KOPT-K1 (cell line): ENCODE measurements around the gene EGFR.

Experiments
- H3K27ac ChIP-seq: fragments of 200-600 bp; sonication (generic); 2 replicates; pipeline ENCODE4 v1.5.1; 2016; ENCODE audit warnings: antibody characterized with exemption, mild to moderate bottlenecking, low read depth, low read length; ENCODE audit not compliant: poor library complexity, severe bottlenecking
- H3K36me3 ChIP-seq: fragments of 200-600 bp; sonication (generic); 2 replicates; pipeline ENCODE4 v1.5.1; 2017; ENCODE audit warnings: antibody characterized with exemption, mild to moderate bottlenecking, low read length, moderate library complexity; ENCODE audit not compliant: insufficient read depth
- H3K9me3 ChIP-seq: fragments of 200-600 bp; sonication (generic); 2 replicates; pipeline ENCODE4 v1.5.1; 2017; ENCODE audit warnings: antibody characterized with exemption, low read length, mild to moderate bottlenecking; ENCODE audit not compliant: insufficient read depth, poor library complexity, severe bottlenecking

EGFR gene

GRCh38 chr7:55191161-55191925 is 172.5 kb downstream of the EGFR start:
- no peaks in the 10 kb centered on the region for H3K36me3 ChIP-seq
- no peak overlapping the region for H3K27ac ChIP-seq
- H3K9me3 ChIP-seq: no peaks in the 10 kb centered on the region

- Histone ChIP-seq H3K9me3 (no peaks in the 10 kb centered on the region), H3K36me3 (no peaks in the 10 kb centered on the region), H3K27ac (no peak overlapping the region)
These were observed 173.3 kb downstream of the EGFR start for GRCh38 chr7:55191926-55192692.

GRCh38 chr7:55192723-55193122 is 173.9 kb downstream of the EGFR start:
- no peaks in the 10 kb centered on the region for H3K36me3 ChIP-seq
- no peak overlapping the region for H3K27ac ChIP-seq
- no peaks in the 10 kb centered on the region for H3K9me3 ChIP-seq

GRCh38 chr7:55193245-55193644 is 174.4 kb downstream of the EGFR start:
- Histone ChIP-seq H3K27ac (no peak overlapping the region), H3K9me3 (no peaks in the 10 kb centered on the region), H3K36me3 (no peaks in the 10 kb centered on the region)

- Histone ChIP-seq H3K36me3 (no peaks in the 10 kb centered on the region), H3K27ac (no peak overlapping the region), H3K9me3 (no peaks in the 10 kb centered on the region)
These were observed 175.7 kb downstream of the EGFR start for GRCh38 chr7:55194522-55194921.

GRCh38 chr7:55198634-55199392 is 180.0 kb downstream of the EGFR start:
- Histone ChIP-seq H3K27ac (no peak overlapping the region), H3K9me3 (no peaks in the 10 kb centered on the region), H3K36me3 (no peaks in the 10 kb centered on the region)

- Histone ChIP-seq H3K36me3 (no peaks in the 10 kb centered on the region), H3K9me3 (no peaks in the 10 kb centered on the region), H3K27ac (no peak overlapping the region)
These were observed 180.6 kb downstream of the EGFR start for GRCh38 chr7:55199418-55199817.

GRCh38 chr7:55200441-55200840 is 181.6 kb downstream of the EGFR start:
- H3K36me3 ChIP-seq: no peaks in the 10 kb centered on the region
- no peaks in the 10 kb centered on the region for H3K9me3 ChIP-seq
- no peak overlapping the region for H3K27ac ChIP-seq

GRCh38 chr7:55202150-55202913 is 183.5 kb downstream of the EGFR start:
- no peaks in the 10 kb centered on the region for H3K36me3 ChIP-seq

GRCh38 chr7:55203300-55203699 is 184.5 kb downstream of the EGFR start:
- Histone ChIP-seq H3K9me3 (no peaks in the 10 kb centered on the region), H3K27ac (no peak overlapping the region), H3K36me3 (no peaks in the 10 kb centered on the region)

More at GRCh38 chr7:55202150-55202913, 183.5 kb downstream of the EGFR start:
- no peaks in the 10 kb centered on the region for H3K9me3 ChIP-seq
- H3K27ac ChIP-seq: no peak overlapping the region

GRCh38 chr7:55205124-55205955 is 186.5 kb downstream of the EGFR start:
- Histone ChIP-seq H3K36me3 (no peaks in the 10 kb centered on the region), H3K9me3 (no peaks in the 10 kb centered on the region), H3K27ac (no peak overlapping the region)

GRCh38 chr7:55206235-55207029 is 187.6 kb downstream of the EGFR start:
- Histone ChIP-seq H3K27ac (no peak overlapping the region), H3K36me3 (no peaks in the 10 kb centered on the region)

GRCh38 chr7:55207436-55208125 is 188.8 kb downstream of the EGFR start:
- H3K9me3 ChIP-seq: no peaks in the 10 kb centered on the region
- H3K27ac ChIP-seq: no peak overlapping the region
- no peaks in the 10 kb centered on the region for H3K36me3 ChIP-seq

More at GRCh38 chr7:55206235-55207029, 187.6 kb downstream of the EGFR start:
- H3K9me3 ChIP-seq: no peaks in the 10 kb centered on the region
